Forelimb muscle (tissue), 1 donor: Measurements from ENCODE around the gene ALK. TPM values are rescaled to one million over a fixed set of nuclear protein-coding genes. Genes with fewer than 3 reads are reported as not detected.

Experiments
- DNase-seq: peaks from one replicate; pipeline ENCODE4 v3.0.0-alpha.2; 2013; ENCODE audit warnings: low read depth
- polyA plus RNA-seq: library from polyadenylated mRNA; unstranded; fragments of 120-200 nt; gene quantifications from one replicate; pipeline ENCODE4 v1.2.1, GENCODE V29; 2013; ENCODE audit not compliant: insufficient read length

ALK gene
- 0.03 TPM for polyA plus RNA-seq

- DNase-seq: peak; percentile 5
Observed at GRCh38 chr2:29921560-29921915, at the start of gene ALK. Gene ALK (minus strand): TSS chr2:29921586. CDS start chr2:29920659, 927 bp downstream.

- DNase-seq: no peak
Observed at GRCh38 chr2:29966266-29966665, 44.9 kb upstream of the ALK start.

GRCh38 chr2:29963972-29964570, 42.7 kb upstream of the ALK start:
- no peak for DNase-seq

GRCh38 chr2:29962922-29963321, 41.5 kb upstream of the ALK start:
- no peak for DNase-seq

DNA sequence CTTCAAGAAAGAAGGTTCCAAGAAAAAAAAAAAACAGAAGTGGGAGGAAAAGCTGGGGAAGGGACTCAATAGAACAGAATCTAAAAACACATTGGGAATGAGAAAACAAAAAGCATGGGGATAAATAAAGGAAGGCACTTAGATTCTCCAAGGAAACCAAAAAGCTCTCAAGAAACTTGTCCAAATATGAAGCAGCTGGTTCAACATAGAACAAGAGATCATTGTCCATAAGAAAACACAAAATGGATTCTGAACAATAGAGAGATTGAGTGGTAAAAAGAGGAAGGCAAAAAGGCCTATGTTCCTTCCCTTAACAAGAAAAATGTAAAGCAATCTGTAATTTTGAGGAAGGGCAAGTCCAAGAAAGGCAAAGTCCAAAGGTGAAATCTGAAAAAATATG, 32.9 kb upstream of the ALK start:
- DNase-seq: no peak

DNA sequence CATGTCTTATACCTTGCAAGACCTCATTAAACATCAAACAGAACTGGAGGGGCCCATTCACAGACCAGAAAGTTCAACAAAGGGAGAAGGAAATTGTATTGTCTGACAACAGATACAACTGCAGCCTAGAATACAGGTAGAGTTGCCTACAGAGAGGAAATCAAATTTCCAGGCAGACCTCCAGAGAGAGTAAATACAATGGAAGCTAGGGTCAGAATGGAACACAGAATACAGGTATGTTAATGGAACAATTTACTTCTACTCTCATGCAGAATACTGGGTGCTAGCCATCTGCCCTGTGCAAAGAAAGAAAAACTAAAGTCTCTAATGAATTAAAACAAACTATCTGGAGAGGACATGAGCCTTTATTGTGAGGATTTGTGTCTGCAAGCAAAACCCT, 31.6 kb upstream of the ALK start:
- no peak for DNase-seq

DNA sequence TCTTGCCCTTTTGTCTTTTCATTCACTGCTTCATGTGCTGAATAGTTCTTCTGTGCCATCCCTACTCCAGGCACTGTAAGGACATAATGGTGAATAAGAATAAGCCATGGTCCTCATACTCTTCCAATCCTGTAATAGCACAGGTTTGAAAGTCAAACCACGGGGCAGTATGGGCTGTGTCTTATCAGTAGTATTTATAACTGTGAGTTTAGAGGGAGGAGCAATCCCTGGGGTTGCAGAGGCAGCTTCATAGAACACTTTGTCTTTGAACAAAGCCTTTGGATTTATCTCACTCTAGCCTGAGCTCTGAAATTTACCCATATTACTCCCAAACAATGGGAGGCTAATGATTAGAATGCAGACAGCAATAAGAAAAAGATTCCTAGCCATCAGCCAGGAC, 30.2 kb upstream of the ALK start:
- DNase-seq: no peak

GRCh38 chr2:29950481-29950880, 29.1 kb upstream of the ALK start:
- no peak for DNase-seq

GRCh38 chr2:29949042-29949441, 27.7 kb upstream of the ALK start:
- DNase-seq: no peak

DNA sequence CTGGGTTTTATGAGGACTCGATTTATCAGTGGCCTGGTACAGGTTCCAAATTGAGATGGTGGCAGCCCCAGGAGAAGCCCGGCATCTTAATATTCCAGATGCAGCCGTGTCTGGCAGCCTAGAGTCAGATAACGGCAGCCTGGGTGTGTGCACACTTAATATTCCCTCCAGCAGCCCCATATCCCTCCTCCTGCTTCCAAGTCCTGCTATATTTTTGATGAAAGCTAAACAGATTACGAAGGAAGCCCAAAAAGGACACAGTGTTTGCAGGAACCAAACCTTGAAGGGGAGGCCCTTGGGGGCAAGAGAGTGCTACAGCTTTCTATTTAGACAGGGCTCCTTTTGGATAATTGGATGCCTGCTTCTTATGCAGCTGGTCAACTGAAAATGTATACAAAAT, 25.1 kb upstream of the ALK start:
- no peak for DNase-seq

DNA sequence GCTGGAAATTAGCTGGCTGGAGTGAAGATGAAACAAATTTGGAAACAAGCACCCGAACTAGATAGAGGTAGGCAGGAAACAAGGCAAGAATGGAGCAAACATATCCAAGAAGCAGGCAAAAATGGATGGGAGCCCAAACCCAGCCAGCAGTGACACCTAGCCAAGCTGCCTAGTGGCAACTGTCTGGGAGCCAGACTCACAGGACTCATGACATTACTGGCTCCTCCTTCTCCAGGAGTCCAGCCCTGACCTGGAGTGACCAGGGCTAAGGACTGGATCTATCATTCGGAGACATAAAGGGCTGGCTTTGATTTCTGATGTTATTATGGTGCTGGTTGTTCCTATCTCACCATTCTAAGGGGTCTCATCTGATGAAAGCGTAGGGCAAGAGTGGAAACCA, 21.3 kb upstream of the ALK start:
- no peak for DNase-seq

GRCh38 chr2:29940706-29941105, 19.3 kb upstream of the ALK start:
- peak; percentile 86 for DNase-seq

DNA sequence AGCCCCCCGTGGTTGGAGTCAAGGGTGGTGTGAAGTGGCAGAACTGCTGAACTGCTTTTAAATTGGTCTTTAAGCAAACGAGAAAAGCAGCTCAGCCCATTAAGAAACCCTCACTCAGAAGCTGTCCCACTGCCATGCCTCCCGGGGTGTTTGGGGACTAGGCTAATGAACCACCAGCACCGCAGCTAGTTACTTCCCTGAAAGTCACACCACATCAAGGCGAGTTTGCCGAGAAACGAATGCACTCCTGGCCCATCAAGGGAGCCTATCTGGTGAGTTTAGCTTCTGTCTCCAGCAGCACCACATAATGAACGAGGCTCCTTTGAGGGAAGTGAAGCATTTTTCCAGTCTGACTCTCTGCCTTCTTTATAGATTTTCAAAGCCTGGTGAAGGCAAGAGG, 14.6 kb upstream of the ALK start:
- DNase-seq: no peak

DNA sequence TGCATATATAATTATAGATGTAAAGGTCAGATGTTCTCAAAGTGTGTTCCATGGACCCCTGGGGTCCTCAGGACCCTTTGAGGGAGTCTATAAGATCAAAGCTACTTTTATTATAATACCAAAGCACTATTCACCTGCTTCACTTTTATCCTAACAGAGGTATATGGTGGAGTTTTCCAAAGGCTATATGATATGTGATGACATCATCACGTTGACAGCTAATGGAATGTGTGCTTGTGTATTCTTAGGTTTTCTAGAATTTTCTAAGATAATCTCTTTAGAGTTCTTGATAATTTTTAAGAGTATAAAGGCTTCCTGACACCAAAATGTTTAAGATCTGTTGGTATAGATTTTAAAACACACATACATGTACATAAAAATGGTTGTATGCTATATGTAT, 10.4 kb upstream of the ALK start:
- no peak for DNase-seq

DNA sequence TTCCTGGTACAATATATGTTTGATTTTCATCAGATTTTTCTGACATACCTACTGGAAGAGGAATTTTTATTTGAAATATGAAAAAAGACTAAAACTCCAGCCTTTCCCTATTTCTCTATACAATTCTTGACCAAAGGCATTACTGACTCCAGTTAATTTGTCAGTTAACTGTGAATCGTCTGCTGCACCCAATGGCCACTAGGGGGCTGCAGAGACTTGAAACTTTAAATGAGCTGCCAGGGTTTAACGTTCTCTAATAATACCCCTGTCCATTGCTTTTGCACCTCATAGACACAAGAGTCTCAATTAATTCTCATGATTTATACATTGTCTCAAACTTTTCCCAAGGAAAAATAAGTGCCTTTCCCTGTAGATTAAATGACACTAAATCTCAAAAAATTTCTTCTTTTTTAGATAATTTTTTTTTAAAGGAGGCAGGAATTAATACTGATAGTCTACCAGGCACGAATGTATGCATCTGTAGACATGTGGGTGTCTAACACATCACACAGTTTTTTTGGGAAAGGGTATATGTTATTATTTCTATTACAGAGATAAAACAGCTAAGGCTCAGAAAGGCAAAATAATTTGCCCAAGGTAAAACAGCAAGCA, 1.8 kb upstream of the ALK start:
- DNase-seq: peak; percentile 25

- DNase-seq: no peak
Observed at GRCh38 chr2:29922605-29923004, 1.2 kb upstream of the ALK start.

GRCh38 chr2:29920631-29921559, 491 bp downstream of the ALK start:
- no peak for DNase-seq

DNA sequence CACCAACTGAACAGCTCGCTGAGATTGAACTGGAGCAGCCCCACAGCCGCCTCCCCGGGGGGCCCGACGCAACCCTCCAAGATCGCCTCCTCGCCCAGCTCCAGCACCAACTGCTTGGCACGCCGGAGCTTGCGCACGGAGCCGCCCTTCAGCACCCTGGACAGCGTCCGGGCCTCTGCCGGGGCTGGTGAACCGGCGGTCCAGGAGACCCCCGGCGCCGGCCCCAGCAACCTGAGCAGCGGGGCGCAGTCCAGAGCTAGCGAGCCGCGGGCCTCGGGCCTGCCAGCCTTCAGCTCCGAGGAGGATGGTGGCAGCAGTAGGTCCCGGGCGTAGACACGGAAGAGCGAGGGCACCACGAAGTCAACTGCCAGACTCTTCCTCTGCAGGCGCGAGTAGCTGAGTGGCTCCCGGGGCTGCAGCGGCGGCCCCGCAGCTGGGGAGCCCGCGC, 1.2 kb downstream of the ALK start:
- peak; percentile 8 for DNase-seq

DNA sequence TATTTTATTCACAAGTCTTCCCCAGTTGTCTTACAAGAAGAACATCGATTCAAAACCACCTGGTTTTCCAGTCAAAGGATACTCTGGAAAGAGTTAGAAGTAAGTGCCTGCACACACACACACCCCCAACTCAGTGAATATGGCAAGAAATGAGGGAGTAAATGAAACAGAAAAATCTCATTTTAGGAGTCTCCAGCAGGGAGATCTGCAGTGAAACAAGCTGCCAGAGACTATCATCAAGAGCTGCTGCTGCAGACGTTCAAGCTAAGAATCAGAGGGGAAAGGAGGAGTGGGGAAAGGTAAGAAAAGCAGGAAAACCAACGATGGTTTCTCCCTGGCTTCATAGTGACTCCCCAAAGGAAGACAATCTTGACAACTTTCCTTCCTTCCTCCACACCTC, 2.4 kb downstream of the ALK start:
- no peak for DNase-seq

GRCh38 chr2:29917781-29918180, 3.6 kb downstream of the ALK start:
- no peak for DNase-seq

DNA sequence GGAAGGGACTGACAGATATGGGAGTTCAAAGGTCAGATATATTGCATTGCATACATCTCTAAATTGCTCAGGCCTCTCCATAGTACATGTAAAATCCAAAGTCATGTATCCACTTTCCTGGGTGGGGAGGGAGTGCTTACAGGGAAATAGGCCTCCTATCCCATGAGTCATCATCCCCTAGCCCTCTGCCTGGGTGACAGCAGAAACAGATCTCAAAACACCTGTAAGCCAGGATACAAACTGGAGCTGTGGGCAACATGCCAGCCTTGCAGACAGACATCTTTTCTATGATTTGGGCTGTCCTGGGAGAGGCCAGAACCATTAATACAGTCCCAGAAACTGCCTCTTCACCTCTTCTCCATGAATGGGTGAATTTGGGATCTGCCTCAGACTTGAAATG, 4.8 kb downstream of the ALK start:
- no peak for DNase-seq

DNA sequence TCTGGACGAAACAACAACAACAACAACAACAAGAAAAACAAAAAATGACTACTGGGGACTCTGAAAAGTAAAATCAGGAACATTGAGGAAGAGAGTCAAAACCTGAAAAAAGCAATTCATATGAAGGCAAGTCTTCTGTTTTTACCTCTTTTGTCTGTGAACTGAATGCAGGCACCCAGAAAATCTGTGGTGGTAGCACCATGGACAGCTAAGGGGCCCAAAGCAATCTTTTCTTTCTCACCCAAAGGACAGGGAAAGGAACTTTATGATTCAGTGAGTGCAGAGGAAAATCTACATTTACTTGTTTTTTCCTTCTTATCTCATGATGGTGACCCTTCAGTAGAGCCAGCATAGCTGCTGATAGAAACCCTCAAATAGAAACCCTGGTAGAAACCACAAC, 10.4 kb downstream of the ALK start:
- DNase-seq: no peak

- DNase-seq: no peak
Observed at GRCh38 chr2:29910465-29910864, 10.9 kb downstream of the ALK start.
